Measurements from ENCODE around the gene OSBP2. TPM values are rescaled to one million over a fixed set of nuclear protein-coding genes. Genes with fewer than 3 reads are reported as not detected.

OSBP2 gene
- total RNA-seq, 1 donor from 2014 or later = 0.35 TPM

DNA sequence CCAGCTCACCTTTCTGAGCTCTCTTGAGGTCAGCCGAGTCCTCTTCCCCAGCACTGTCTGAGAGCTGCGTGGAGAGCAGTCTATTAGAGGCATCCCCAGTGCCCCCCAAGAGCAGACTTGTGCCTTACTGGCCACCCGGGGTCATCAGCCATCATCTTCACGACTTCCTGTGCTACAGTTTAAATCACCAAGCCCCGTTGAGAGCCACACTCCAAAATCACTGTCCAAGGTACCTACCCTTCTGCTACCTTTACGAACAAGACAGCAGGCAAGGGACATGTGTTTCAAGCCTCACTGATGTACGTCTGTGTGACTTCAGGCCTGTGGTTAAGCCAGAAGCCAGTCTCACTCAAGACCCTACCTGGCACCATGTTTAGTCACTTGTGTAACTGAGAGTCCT lies 238.8 kb downstream of the OSBP2 start:
- ChIA-PET POLR2A (no interaction called here), CTCF (no interaction called here)
- no peaks in the 10 kb centered on the region for H3K27me3 Mint-ChIP-seq
- TF ChIP-seq, protein P1, sequence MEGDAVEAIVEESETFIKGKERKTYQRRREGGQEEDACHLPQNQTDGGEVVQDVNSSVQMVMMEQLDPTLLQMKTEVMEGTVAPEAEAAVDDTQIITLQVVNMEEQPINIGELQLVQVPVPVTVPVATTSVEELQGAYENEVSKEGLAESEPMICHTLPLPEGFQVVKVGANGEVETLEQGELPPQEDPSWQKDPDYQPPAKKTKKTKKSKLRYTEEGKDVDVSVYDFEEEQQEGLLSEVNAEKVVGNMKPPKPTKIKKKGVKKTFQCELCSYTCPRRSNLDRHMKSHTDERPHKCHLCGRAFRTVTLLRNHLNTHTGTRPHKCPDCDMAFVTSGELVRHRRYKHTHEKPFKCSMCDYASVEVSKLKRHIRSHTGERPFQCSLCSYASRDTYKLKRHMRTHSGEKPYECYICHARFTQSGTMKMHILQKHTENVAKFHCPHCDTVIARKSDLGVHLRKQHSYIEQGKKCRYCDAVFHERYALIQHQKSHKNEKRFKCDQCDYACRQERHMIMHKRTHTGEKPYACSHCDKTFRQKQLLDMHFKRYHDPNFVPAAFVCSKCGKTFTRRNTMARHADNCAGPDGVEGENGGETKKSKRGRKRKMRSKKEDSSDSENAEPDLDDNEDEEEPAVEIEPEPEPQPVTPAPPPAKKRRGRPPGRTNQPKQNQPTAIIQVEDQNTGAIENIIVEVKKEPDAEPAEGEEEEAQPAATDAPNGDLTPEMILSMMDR (IDR thresholded peaks at IDR 0.05) = no peak
- H3K4me1 Mint-ChIP-seq = no peaks in the 10 kb centered on the region
- intact Hi-C loops (cut with micrococcal nuclease) = no loop called here
- H3K36me3 Mint-ChIP-seq (ENCODE audit: low read depth) = peaks cover 88% of the 10 kb centered on the region
- DNase-seq = no peak
- no peak overlapping the region for H3K4me3 Mint-ChIP-seq
- no peak for ATAC-seq (ENCODE audit: low read depth)
- H3K27ac Mint-ChIP-seq = no peak overlapping the region
- no peaks in the 10 kb centered on the region for H3K9me3 Mint-ChIP-seq

DNA sequence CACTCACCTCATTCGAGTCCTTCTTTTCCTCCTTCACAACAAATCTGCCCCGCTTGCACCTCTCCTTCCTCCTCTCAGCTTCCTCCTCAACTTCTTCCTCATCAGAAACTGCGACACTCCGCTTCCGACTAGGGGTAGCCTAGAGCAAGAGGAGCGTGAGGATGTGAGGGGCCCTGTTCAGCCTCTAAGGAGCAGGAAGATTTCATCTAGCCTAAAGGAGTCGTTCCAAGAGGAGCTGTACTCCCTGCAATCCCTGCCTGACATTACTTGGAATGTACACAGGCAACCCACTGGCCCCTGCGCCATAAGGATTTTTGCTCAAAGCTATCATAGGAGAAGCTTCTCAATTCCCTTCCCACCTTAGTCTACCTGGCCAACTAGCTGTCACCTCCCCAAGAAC lies 239.4 kb downstream of the OSBP2 start:
- DNase-seq (no peak), ATAC-seq (ENCODE audit: low read depth) (no peak)
- ChIA-PET POLR2A (no interaction called here), CTCF (no interaction called here)
- Mint-ChIP-seq H3K9me3 (no peaks in the 10 kb centered on the region), H3K36me3 (ENCODE audit: low read depth) (peaks cover 87% of the 10 kb centered on the region), H3K4me3 (no peak overlapping the region), H3K4me1 (no peaks in the 10 kb centered on the region), H3K27ac (no peak overlapping the region), H3K27me3 (no peaks in the 10 kb centered on the region)
- TF ChIP-seq, protein P1 (IDR thresholded peaks at IDR 0.05) = no peak
- intact Hi-C loops (cut with micrococcal nuclease) = no loop called here

DNA sequence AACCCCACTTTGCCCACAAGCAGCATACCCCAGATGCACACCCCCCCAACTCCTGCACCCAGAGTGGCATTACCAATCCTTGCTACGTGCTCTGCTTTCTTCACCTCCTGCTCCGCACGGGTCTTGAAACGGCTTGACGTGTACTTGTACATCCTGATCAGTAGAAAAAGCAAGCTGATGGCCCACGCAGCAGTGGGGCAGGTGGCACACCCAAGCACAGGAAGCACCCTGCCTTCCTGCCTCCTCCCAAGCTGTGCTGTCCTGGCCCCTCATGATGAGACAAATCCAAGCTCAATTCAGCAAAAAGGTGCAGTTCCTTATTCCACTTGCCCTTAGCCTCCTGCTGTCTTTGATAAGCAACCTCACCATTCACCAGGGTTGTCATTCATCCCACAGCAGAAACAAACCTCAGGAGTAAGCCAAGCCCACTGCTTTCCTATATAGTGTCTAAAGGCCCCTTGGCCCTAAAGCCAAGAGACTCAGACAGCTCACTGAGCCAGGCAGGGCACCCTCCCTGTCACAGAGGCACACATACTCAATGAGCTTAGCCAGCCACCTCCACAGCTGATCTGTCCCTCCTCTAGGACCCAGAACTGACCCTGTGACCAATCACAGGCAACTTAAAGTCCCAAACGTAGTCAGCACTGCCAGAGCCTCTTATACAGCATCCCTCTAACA lies 246.2 kb downstream of the OSBP2 start:
- ATAC-seq (ENCODE audit: low read depth) (no peak), DNase-seq (no peak)
- Mint-ChIP-seq H3K27ac (no peak overlapping the region), H3K27me3 (no peaks in the 10 kb centered on the region), H3K4me1 (no peaks in the 10 kb centered on the region), H3K36me3 (ENCODE audit: low read depth) (peaks cover 90% of the 10 kb centered on the region), H3K9me3 (no peaks in the 10 kb centered on the region), H3K4me3 (no peak overlapping the region)
- CTCF ChIA-PET = no interaction called here
- intact Hi-C loops (cut with micrococcal nuclease) = no loop called here
- POLR2A ChIA-PET = interaction anchor here (0.7 kb wide), 1 partner anchor 1471 kb away, joined by 3 read pairs; no protein-coding TSS in a partner anchor
- TF ChIP-seq, protein P1 (IDR thresholded peaks at IDR 0.05) = no peak

DNA sequence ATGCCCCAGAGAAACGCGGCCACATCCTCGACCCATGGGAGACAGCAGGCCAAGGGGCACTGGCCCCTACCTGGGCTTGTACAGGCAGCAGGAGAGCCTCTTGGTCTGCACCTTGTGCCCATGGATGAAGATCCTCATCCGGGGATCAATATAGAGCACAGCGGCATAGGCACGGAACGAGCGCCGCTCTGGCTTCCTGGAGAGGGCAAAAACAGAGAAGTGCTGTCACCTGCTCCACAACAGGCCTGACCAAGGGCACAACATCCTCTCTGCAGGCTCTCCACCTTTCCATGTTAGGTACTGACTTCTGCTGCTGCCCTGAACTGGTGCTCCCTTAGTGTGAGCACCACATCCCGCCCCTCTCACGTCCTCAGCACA lies 246.7 kb downstream of the OSBP2 start:
- intact Hi-C loops (cut with micrococcal nuclease) = no loop called here
- H3K27me3 Mint-ChIP-seq = no peaks in the 10 kb centered on the region
- no peaks in the 10 kb centered on the region for H3K9me3 Mint-ChIP-seq
- POLR2A ChIA-PET = no interaction called here
- TF ChIP-seq, protein P1 (IDR thresholded peaks at IDR 0.05) = no peak
- H3K27ac Mint-ChIP-seq = no peak overlapping the region
- no peak overlapping the region for H3K4me3 Mint-ChIP-seq
- H3K36me3 Mint-ChIP-seq (ENCODE audit: low read depth) = peaks cover 90% of the 10 kb centered on the region
- CTCF ChIA-PET = no interaction called here
- H3K4me1 Mint-ChIP-seq = no peaks in the 10 kb centered on the region
- no peak for DNase-seq
- ATAC-seq (ENCODE audit: low read depth) = no peak

DNA sequence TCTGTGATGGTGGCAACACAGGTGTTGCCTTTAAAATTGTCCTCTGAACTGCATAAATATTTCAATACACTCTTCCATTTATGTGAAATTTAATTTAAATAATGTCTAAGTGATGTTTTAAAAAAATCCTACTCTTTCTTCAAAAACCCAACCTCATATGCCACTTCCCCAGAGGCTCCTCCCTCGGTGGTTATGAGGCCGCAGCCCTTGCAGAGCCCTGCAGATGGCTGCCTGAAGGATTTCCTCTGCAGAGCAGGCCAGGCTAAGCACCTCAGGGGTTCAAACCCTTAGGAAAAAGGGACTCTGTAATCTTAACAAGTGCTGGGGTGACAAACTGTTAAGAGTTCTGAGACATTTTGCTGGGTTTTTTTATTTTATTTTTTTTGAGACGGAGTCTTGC lies 248.7 kb downstream of the OSBP2 start:
- H3K27me3 Mint-ChIP-seq = no peaks in the 10 kb centered on the region
- DNase-seq (no peak), ATAC-seq (ENCODE audit: low read depth) (no peak)
- H3K27ac Mint-ChIP-seq = no peak overlapping the region
- ChIA-PET POLR2A (no interaction called here), CTCF (no interaction called here)
- peaks cover 77% of the 10 kb centered on the region for H3K36me3 Mint-ChIP-seq (ENCODE audit: low read depth)
- TF ChIP-seq, protein P1 (IDR thresholded peaks at IDR 0.05) = no peak
- H3K4me3 Mint-ChIP-seq = no peak overlapping the region
- H3K9me3 Mint-ChIP-seq = no peaks in the 10 kb centered on the region
- intact Hi-C loops (cut with micrococcal nuclease) = no loop called here
- no peaks in the 10 kb centered on the region for H3K4me1 Mint-ChIP-seq
